Measurements from ENCODE around the gene CTSH. TPM values are rescaled to one million over a fixed set of nuclear protein-coding genes. Genes with fewer than 3 reads are reported as not detected.

CTSH gene
- polyA plus RNA-seq, 2 donors = 43.6 to 76.9 TPM

DNA sequence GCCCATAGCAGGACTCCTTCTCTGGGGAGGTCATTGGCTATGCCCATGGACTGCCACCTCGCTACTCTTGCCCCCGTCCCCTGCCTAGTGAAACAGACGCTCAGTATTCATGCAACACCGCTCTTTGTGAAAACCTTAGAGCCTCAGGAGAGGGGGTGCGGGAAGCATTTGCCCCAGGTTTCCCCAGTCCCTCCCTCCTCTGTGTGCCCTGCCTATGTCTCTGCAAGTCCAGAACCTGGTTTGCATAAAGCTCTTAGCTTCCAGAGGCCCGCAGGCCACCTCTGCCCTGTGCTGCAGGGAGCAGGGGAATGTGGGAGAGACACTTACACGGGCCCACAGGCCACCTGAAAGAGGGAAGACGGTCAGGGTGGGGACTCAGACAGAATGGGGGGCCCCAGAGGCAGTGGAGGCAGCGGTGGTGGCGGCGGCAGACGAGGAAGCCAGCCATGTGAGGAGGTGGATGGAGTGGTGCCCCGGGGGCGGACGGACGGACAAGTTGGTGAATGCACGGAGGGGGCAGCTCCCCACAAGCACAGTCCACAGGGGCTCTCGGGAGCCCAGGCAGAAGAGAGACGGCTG is 33.8 kb upstream of the CTSH start:
- Histone ChIP-seq H3K27me3 (ENCODE audit: control insufficient read depth in 1 of 2, insufficient read depth in 2 of 2, low read length in 2 of 2) (no peaks in the 10 kb centered on the region), H3K9me3 (ENCODE audit: control insufficient read depth in 2 of 2, insufficient read depth in 1 of 2, low read depth in 1 of 2, low read length in 1 of 2) (no peaks in the 10 kb centered on the region), H3K27ac (ENCODE audit: low read depth in 2 of 2, low read length in 1 of 2) (no peak overlapping the region), H3K4me3 (ENCODE audit: low read depth in 1 of 2, low read length in 2 of 2) (no peak overlapping the region), H3K4me1 (ENCODE audit: control insufficient read depth in 2 of 2, insufficient read depth in 2 of 2, low read length in 1 of 2) (no peaks in the 10 kb centered on the region), H3K36me3 (ENCODE audit: control insufficient read depth in 2 of 2, insufficient read depth in 2 of 2, low read length in 1 of 2) (no peaks in the 10 kb centered on the region)
- 88 to 90% methylated on average over 19 of the region's 19 CpGs for WGBS, 2 donors

DNA sequence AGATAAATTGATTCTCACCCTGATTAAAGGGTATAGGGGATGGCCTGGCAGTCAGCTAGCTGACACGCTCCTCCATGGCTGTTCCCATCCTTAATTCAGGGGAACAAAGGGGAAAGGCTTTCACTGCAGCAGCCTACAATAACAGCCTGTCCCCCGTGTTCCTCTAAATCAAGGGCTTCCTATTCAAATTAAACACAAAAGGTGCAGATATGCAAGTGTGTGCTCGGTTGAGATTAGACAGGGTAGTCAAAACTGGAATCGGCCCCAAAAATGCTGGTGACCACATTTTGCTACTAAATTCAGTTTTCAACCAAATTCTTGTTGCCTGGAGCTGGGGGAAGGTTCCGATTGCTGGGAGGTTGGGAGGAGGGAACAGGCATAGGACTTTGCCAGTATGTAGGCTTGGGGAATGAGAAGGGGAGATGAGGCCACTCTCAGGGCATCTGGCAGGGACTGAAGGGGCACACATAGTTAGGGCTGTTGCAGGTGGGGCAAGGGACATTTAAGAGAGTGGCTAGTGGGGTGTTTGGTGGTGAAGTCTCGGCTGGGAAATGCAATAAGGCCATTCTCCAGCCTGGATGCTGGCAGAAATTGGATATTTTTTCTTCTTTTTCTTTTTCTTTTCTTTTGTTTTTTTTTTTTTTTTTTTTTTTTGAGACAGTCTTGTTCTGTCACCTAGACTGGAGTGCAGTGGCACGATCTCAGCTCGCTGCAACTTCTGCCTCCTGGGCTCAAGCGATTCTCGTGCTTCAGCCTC is 32.9 kb upstream of the CTSH start:
- 86 to 87% methylated on average over 10 of the region's 10 CpGs for WGBS, 2 donors
- Histone ChIP-seq H3K27ac (ENCODE audit: low read depth in 2 of 2, low read length in 1 of 2) (no peak overlapping the region), H3K27me3 (ENCODE audit: control insufficient read depth in 1 of 2, insufficient read depth in 2 of 2, low read length in 2 of 2) (no peaks in the 10 kb centered on the region), H3K9me3 (ENCODE audit: control insufficient read depth in 2 of 2, insufficient read depth in 1 of 2, low read depth in 1 of 2, low read length in 1 of 2) (no peaks in the 10 kb centered on the region), H3K4me1 (ENCODE audit: control insufficient read depth in 2 of 2, insufficient read depth in 2 of 2, low read length in 1 of 2) (no peaks in the 10 kb centered on the region), H3K4me3 (ENCODE audit: low read depth in 1 of 2, low read length in 2 of 2) (no peak overlapping the region), H3K36me3 (ENCODE audit: control insufficient read depth in 2 of 2, insufficient read depth in 2 of 2, low read length in 1 of 2) (no peaks in the 10 kb centered on the region)

DNA sequence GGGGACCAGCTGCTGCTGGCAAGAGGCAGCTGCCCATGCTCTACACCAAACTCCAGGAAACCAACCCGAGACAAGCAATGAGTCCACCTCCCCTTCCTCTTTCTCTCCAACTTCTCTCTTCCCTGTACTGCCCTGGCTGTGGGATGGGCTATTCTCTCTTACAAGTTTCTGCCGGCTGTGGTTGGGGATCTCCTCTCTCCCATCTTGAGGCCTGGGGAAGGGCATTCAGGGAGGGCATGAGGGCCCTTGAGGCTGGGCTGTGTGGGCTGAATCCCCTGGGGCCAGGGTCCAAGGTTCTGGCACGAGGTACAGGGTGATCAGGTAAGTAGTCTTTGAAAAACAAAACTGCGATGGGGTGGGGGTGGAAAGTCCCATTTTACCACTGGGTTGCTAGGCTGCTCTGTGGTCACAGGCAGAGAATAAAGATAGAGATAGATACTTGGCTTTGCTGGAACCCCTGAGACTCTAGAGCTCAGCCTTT is 32.3 kb upstream of the CTSH start:
- no peak overlapping the region for H3K4me3 ChIP-seq (ENCODE audit: low read depth in 1 of 2, low read length in 2 of 2)
- 52 to 66% methylated on average over 4 of the region's 4 CpGs for whole genome bisulfite sequencing, 2 donors
- no peak overlapping the region for H3K27ac ChIP-seq (ENCODE audit: low read depth in 2 of 2, low read length in 1 of 2)
- no peaks in the 10 kb centered on the region for H3K27me3 ChIP-seq (ENCODE audit: control insufficient read depth in 1 of 2, insufficient read depth in 2 of 2, low read length in 2 of 2)
- no peaks in the 10 kb centered on the region for H3K9me3 ChIP-seq (ENCODE audit: control insufficient read depth in 2 of 2, insufficient read depth in 1 of 2, low read depth in 1 of 2, low read length in 1 of 2)
- H3K4me1 ChIP-seq (ENCODE audit: control insufficient read depth in 2 of 2, insufficient read depth in 2 of 2, low read length in 1 of 2) = no peaks in the 10 kb centered on the region
- no peaks in the 10 kb centered on the region for H3K36me3 ChIP-seq (ENCODE audit: control insufficient read depth in 2 of 2, insufficient read depth in 2 of 2, low read length in 1 of 2)

DNA sequence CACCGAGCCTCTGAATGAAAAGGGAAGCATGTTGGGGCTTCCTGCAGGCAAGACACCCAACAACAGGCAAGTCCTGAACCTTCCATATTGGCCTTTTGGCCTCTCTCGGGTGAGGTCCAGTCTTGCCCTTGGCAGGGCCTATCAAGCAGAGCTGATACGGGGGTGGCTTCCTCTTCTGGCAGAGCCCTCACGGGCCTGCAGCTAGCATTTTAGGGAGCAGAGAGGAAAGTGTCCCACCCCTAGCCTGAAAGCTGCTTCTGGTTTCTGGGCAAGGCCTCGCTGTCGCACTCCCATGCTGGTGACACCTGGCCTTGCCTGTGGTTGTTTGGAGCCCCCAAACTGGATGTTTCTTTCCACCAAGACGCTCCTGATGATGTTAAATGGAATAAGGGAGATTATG is 31.8 kb upstream of the CTSH start:
- Histone ChIP-seq H3K36me3 (ENCODE audit: control insufficient read depth in 2 of 2, insufficient read depth in 2 of 2, low read length in 1 of 2) (no peaks in the 10 kb centered on the region), H3K9me3 (ENCODE audit: control insufficient read depth in 2 of 2, insufficient read depth in 1 of 2, low read depth in 1 of 2, low read length in 1 of 2) (no peaks in the 10 kb centered on the region), H3K4me1 (ENCODE audit: control insufficient read depth in 2 of 2, insufficient read depth in 2 of 2, low read length in 1 of 2) (no peaks in the 10 kb centered on the region), H3K27ac (ENCODE audit: low read depth in 2 of 2, low read length in 1 of 2) (no peak overlapping the region), H3K27me3 (ENCODE audit: control insufficient read depth in 1 of 2, insufficient read depth in 2 of 2, low read length in 2 of 2) (no peaks in the 10 kb centered on the region), H3K4me3 (ENCODE audit: low read depth in 1 of 2, low read length in 2 of 2) (no peak overlapping the region)
- 80 to 83% methylated on average over 7 of the region's 7 CpGs for WGBS, 2 donors

DNA sequence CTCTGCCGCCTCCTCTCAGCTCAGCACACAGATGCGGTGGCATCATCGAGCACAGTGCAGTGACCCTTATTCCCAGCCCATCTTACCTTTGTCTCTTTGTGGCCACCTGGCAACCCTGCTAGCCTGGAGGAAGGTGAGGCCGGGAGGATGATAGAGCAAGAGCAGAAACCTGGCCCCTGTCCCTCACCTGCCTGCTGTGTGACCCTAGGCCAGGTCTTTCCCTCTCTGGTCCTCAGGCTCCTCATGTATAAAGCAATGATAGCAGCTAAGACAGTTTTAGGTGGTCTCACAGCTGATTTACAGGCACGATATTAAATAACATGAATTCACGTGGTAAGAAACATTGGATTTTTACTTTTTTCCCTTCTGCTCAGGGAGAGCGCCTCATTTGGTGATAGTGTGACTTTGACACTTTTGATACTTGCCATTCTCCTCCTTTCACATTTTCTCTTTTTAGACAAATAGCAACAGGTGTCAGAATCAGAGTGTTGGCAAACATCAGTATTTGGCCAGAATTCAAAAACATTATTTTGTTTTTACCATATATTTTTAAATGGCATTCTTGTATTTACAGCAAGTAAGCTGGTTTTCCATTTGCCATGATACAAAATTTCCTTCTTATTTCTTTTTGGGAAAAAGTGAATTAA is 29.5 kb upstream of the CTSH start:
- Histone ChIP-seq H3K27ac (ENCODE audit: low read depth in 2 of 2, low read length in 1 of 2) (no peak overlapping the region), H3K36me3 (ENCODE audit: control insufficient read depth in 2 of 2, insufficient read depth in 2 of 2, low read length in 1 of 2) (no peaks in the 10 kb centered on the region), H3K9me3 (ENCODE audit: control insufficient read depth in 2 of 2, insufficient read depth in 1 of 2, low read depth in 1 of 2, low read length in 1 of 2) (no peaks in the 10 kb centered on the region), H3K4me1 (ENCODE audit: control insufficient read depth in 2 of 2, insufficient read depth in 2 of 2, low read length in 1 of 2) (no peaks in the 10 kb centered on the region), H3K27me3 (ENCODE audit: control insufficient read depth in 1 of 2, insufficient read depth in 2 of 2, low read length in 2 of 2) (no peaks in the 10 kb centered on the region), H3K4me3 (ENCODE audit: low read depth in 1 of 2, low read length in 2 of 2) (no peak overlapping the region)
- 94 to 95% methylated on average over 7 of the region's 7 CpGs for WGBS, 2 donors

DNA sequence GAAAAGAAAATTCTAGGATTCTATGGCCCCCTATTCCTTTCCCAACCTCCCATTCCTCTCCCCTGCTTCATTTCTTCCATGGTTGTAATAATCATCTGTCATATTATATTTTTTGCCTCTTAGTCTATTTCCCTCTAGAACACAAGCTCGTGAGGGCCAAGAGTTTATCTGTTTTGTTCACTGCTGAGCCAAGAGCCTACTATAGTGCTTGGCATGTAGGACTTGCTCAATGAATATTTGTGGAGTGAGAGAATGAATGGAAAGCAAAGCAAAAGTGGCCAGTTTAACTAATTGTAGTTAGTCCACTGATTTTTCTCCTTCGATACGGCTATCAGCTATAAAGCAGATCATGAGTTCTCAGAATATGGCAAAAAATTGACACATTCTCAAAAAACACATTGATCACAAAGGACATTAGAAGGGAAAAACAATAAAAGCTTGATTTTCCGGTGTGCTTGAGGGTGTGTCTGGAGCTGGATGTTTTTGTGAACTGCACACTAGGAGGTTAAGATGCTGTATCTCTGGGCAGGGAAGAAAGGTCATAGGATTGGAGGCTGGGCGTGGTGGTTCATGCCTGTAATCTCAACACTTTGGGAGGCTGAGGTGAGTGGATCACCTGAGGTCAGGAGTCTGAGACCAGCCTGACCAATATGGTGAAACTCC is 25.0 kb upstream of the CTSH start:
- WGBS, 2 donors = 73 to 84% methylated on average over 5 of the region's 5 CpGs
- Histone ChIP-seq H3K4me1 (ENCODE audit: control insufficient read depth in 2 of 2, insufficient read depth in 2 of 2, low read length in 1 of 2) (no peaks in the 10 kb centered on the region), H3K27me3 (ENCODE audit: control insufficient read depth in 1 of 2, insufficient read depth in 2 of 2, low read length in 2 of 2) (no peaks in the 10 kb centered on the region), H3K9me3 (ENCODE audit: control insufficient read depth in 2 of 2, insufficient read depth in 1 of 2, low read depth in 1 of 2, low read length in 1 of 2) (no peaks in the 10 kb centered on the region), H3K36me3 (ENCODE audit: control insufficient read depth in 2 of 2, insufficient read depth in 2 of 2, low read length in 1 of 2) (no peaks in the 10 kb centered on the region), H3K4me3 (ENCODE audit: low read depth in 1 of 2, low read length in 2 of 2) (no peak overlapping the region), H3K27ac (ENCODE audit: low read depth in 2 of 2, low read length in 1 of 2) (no peak overlapping the region)

DNA sequence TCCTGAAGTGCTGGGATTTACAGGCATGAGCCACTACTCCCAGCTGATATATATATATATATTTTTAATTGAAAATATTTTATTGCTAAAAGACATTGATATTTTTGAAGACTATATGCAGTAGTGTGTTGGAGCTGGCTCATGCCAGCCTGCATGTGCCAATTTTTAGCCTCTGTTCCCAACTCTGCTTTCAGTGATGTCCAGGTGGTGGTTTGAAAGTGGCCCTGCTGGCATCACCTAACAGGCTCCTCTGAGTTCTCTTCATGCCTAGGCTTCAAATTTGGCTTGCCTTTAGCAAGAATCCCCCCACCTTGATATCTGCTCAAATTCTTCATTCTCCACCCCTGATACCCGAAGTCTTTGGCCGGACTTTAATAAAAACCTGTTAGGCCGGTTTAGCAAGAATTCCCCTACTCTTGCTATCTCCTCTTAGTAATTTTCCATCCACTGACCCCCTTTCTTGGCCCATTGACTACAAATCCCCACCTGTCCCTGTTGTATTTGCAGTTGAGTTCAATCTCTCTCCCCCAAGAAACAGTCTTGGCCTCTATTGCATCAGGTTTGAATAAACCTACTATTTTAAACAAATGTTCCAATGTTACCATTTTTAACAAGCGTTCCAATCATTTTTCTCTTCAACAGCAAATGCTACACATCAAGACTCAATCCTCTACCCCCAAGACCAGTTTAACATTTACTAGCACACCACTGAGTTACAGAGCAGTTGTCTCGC is 23.9 kb upstream of the CTSH start:
- H3K4me1 ChIP-seq (ENCODE audit: control insufficient read depth in 2 of 2, insufficient read depth in 2 of 2, low read length in 1 of 2) = no peaks in the 10 kb centered on the region
- H3K27me3 ChIP-seq (ENCODE audit: control insufficient read depth in 1 of 2, insufficient read depth in 2 of 2, low read length in 2 of 2) = no peaks in the 10 kb centered on the region
- 68 to 75% methylated on average over 5 of the region's 5 CpGs for WGBS, 2 donors
- no peak overlapping the region for H3K27ac ChIP-seq (ENCODE audit: low read depth in 2 of 2, low read length in 1 of 2)
- no peaks in the 10 kb centered on the region for H3K36me3 ChIP-seq (ENCODE audit: control insufficient read depth in 2 of 2, insufficient read depth in 2 of 2, low read length in 1 of 2)
- no peaks in the 10 kb centered on the region for H3K9me3 ChIP-seq (ENCODE audit: control insufficient read depth in 2 of 2, insufficient read depth in 1 of 2, low read depth in 1 of 2, low read length in 1 of 2)
- H3K4me3 ChIP-seq (ENCODE audit: low read depth in 1 of 2, low read length in 2 of 2) = no peak overlapping the region

DNA sequence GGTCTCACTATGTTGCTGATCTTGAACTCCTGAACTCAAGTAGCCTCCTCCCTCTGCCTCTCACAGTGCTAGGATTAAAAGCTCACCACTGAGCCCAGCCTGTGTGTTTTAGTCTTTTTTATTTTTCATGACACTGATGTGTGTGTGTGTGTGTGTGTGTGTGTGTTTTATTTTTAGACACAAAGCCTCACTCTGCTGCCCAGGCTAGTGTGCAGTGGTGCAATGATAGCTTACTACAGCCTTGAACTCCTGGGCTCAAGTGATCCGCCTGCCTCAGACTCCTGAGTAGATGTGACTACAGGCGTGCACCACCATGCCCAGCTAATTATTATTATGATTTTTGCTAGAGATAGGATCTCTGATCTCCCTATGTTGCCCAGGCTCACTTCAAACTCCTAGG is 23.3 kb upstream of the CTSH start:
- Histone ChIP-seq H3K27me3 (ENCODE audit: control insufficient read depth in 1 of 2, insufficient read depth in 2 of 2, low read length in 2 of 2) (no peaks in the 10 kb centered on the region), H3K4me1 (ENCODE audit: control insufficient read depth in 2 of 2, insufficient read depth in 2 of 2, low read length in 1 of 2) (no peaks in the 10 kb centered on the region), H3K4me3 (ENCODE audit: low read depth in 1 of 2, low read length in 2 of 2) (no peak overlapping the region), H3K27ac (ENCODE audit: low read depth in 2 of 2, low read length in 1 of 2) (no peak overlapping the region), H3K36me3 (ENCODE audit: control insufficient read depth in 2 of 2, insufficient read depth in 2 of 2, low read length in 1 of 2) (no peaks in the 10 kb centered on the region), H3K9me3 (ENCODE audit: control insufficient read depth in 2 of 2, insufficient read depth in 1 of 2, low read depth in 1 of 2, low read length in 1 of 2) (no peaks in the 10 kb centered on the region)
- 69 to 92% methylated on average over 2 of the region's 2 CpGs for WGBS, 2 donors

DNA sequence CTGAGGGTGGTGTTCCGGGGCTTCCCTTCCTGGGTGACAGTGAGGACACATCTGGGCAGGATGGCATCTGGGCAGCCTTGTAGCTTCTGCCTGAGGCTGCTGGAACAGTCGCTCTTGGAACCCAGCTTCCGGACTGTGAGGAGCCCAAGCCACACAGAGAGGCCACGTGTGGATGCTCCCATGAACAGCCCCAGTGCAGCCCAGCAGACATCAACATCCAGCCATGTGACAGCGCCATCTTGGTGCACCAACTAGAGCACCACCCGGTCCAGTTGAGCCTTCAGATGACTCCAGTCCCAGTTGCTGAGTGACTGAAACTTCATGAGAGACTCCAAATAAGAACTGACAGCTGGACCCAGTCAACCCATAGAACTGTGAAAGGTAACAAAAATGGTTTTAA is 15.5 kb upstream of the CTSH start:
- Histone ChIP-seq H3K4me3 (ENCODE audit: low read depth in 1 of 2, low read length in 2 of 2) (no peak overlapping the region), H3K36me3 (ENCODE audit: control insufficient read depth in 2 of 2, insufficient read depth in 2 of 2, low read length in 1 of 2) (no peaks in the 10 kb centered on the region), H3K9me3 (ENCODE audit: control insufficient read depth in 2 of 2, insufficient read depth in 1 of 2, low read depth in 1 of 2, low read length in 1 of 2) (no peaks in the 10 kb centered on the region), H3K27ac (ENCODE audit: low read depth in 2 of 2, low read length in 1 of 2) (no peak overlapping the region), H3K4me1 (ENCODE audit: control insufficient read depth in 2 of 2, insufficient read depth in 2 of 2, low read length in 1 of 2) (no peaks in the 10 kb centered on the region), H3K27me3 (ENCODE audit: control insufficient read depth in 1 of 2, insufficient read depth in 2 of 2, low read length in 2 of 2) (no peaks in the 10 kb centered on the region)
- 87 to 93% methylated on average over 6 of the region's 6 CpGs for WGBS, 2 donors
